ENCODE data around the gene OPCML.

Gene OPCML

DNA sequence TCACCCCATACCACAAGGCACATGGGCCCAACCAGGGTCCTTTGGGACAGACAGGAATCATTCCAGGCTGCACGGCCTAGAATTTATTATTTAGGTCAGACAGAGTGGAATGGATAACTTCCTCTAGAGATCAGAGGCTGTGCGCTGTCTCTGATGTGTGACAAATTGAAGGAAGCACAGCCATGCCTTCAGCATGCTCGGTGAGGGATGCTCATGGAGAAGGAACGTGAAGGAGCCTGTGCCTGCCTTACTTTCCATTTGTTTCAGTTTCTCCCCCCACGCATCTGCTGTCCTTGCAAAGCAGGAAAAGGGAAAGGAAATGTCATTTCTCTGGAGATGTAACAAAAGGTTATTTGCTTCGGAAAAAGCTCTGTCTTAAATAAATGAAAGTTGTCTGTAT, 644.1 kb downstream of the OPCML start:
- ATAC-seq, result no peak
- no peak for TF ChIP-seq CSDC2 (CRISPR knock-in tag; IDR thresholded peaks at IDR 0.05)

- TF ChIP-seq OSR1 (CRISPR knock-in tag; IDR thresholded peaks at IDR 0.05), result no peak
- TF ChIP-seq GLIS3 (CRISPR knock-in tag; IDR thresholded peaks at IDR 0.05), result no peak
- no peak for TF ChIP-seq ISL1 (CRISPR knock-in tag; IDR thresholded peaks at IDR 0.05)
- TF ChIP-seq CREB5 (CRISPR knock-in tag; IDR thresholded peaks at IDR 0.05; ENCODE audit: low read depth), result no peak
- no peak for TF ChIP-seq PATZ1 (CRISPR knock-in tag; IDR thresholded peaks at IDR 0.05; ENCODE audit: borderline replicate concordance)
- no peak for TF ChIP-seq ZNF565 (CRISPR knock-in tag; conservative IDR thresholded peaks at IDR 0.05; ENCODE audit: low read depth)
- TF ChIP-seq ZNF8 (CRISPR knock-in tag; IDR thresholded peaks at IDR 0.05), result no peak
- no peak for TF ChIP-seq ESRRG (CRISPR knock-in tag; IDR thresholded peaks at IDR 0.05)
- no peak for ATAC-seq
Observed at GRCh38 chr11:132886335-132886734, 646.0 kb downstream of the OPCML start.

- ATAC-seq, result no peak
- TF ChIP-seq ESRRG (CRISPR knock-in tag; IDR thresholded peaks at IDR 0.05), result no peak
- no peak for TF ChIP-seq GLIS3 (CRISPR knock-in tag; IDR thresholded peaks at IDR 0.05)
- TF ChIP-seq PPARA (CRISPR knock-in tag; IDR thresholded peaks at IDR 0.05; ENCODE audit: borderline replicate concordance), result no peak
- no peak for TF ChIP-seq BACH2 (CRISPR knock-in tag; IDR thresholded peaks at IDR 0.05; ENCODE audit: borderline replicate concordance)
- TF ChIP-seq ZC3H10 (CRISPR knock-in tag; IDR thresholded peaks at IDR 0.05), result no peak
- TF ChIP-seq ISL1 (CRISPR knock-in tag; IDR thresholded peaks at IDR 0.05), result no peak
- no peak for TF ChIP-seq ZNF70 (CRISPR knock-in tag; IDR thresholded peaks at IDR 0.05)
- TF ChIP-seq, protein P1, sequence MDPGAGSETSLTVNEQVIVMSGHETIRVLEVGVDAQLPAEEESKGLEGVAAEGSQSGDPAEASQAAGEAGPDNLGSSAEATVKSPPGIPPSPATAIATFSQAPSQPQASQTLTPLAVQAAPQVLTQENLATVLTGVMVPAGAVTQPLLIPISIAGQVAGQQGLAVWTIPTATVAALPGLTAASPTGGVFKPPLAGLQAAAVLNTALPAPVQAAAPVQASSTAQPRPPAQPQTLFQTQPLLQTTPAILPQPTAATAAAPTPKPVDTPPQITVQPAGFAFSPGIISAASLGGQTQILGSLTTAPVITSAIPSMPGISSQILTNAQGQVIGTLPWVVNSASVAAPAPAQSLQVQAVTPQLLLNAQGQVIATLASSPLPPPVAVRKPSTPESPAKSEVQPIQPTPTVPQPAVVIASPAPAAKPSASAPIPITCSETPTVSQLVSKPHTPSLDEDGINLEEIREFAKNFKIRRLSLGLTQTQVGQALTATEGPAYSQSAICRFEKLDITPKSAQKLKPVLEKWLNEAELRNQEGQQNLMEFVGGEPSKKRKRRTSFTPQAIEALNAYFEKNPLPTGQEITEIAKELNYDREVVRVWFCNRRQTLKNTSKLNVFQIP (CRISPR knock-in tag; IDR thresholded peaks at IDR 0.05; ENCODE audit: borderline replicate concordance, low read depth), result no peak
- TF ChIP-seq SNAI2 (CRISPR knock-in tag; IDR thresholded peaks at IDR 0.05), result no peak
- TF ChIP-seq ARNTL (CRISPR knock-in tag; IDR thresholded peaks at IDR 0.05; ENCODE audit: borderline replicate concordance, low read depth), result no peak
- no peak for TF ChIP-seq ZNF565 (CRISPR knock-in tag; conservative IDR thresholded peaks at IDR 0.05; ENCODE audit: low read depth)
- TF ChIP-seq OSR1 (CRISPR knock-in tag; IDR thresholded peaks at IDR 0.05), result no peak
- no peak for TF ChIP-seq RARB (CRISPR knock-in tag; IDR thresholded peaks at IDR 0.05)
- TF ChIP-seq ZFP3 (CRISPR knock-in tag; IDR thresholded peaks at IDR 0.05), result no peak
Observed at GRCh38 chr11:132883241-132883640, 649.1 kb downstream of the OPCML start.

- TF ChIP-seq ZNF8 (CRISPR knock-in tag; IDR thresholded peaks at IDR 0.05) (no peak), CSDC2 (CRISPR knock-in tag; IDR thresholded peaks at IDR 0.05) (no peak), ESRRG (CRISPR knock-in tag; IDR thresholded peaks at IDR 0.05) (no peak), ZFP30 (CRISPR knock-in tag; IDR thresholded peaks at IDR 0.05) (no peak), SNAI2 (CRISPR knock-in tag; IDR thresholded peaks at IDR 0.05) (no peak), ZNF70 (CRISPR knock-in tag; IDR thresholded peaks at IDR 0.05) (no peak), PATZ1 (CRISPR knock-in tag; IDR thresholded peaks at IDR 0.05; ENCODE audit: borderline replicate concordance) (no peak), PPARA (CRISPR knock-in tag; IDR thresholded peaks at IDR 0.05; ENCODE audit: borderline replicate concordance) (no peak), ZC3H10 (CRISPR knock-in tag; IDR thresholded peaks at IDR 0.05) (no peak), OSR1 (CRISPR knock-in tag; IDR thresholded peaks at IDR 0.05) (no peak), ZNF565 (CRISPR knock-in tag; conservative IDR thresholded peaks at IDR 0.05; ENCODE audit: low read depth) (no peak), TOX (CRISPR knock-in tag; IDR thresholded peaks at IDR 0.05; ENCODE audit: borderline replicate concordance) (no peak), ISL1 (CRISPR knock-in tag; IDR thresholded peaks at IDR 0.05) (no peak), ZFP3 (CRISPR knock-in tag; IDR thresholded peaks at IDR 0.05) (no peak), BACH2 (CRISPR knock-in tag; IDR thresholded peaks at IDR 0.05; ENCODE audit: borderline replicate concordance) (no peak)
- TF ChIP-seq, protein P1 (CRISPR knock-in tag; IDR thresholded peaks at IDR 0.05; ENCODE audit: borderline replicate concordance, low read depth), result no peak
- no peak for ATAC-seq
Observed at GRCh38 chr11:132881622-132882021, 650.7 kb downstream of the OPCML start.

Data from SK-N-SH treated with all-trans-retinoic acid at 6 μM for 48 hours (cell line).